HepG2 (cell line): ENCODE results near the gene PLEKHG2. TPM values are rescaled to one million over a fixed set of nuclear protein-coding genes. Genes with fewer than 3 reads are reported as not detected.

Experiments used
- ATAC-seq: fragments of 200-7000 bp; cut with Tn5 transposase; 3 replicates; pipeline ENCODE4 v1.9.1; 2020; ENCODE audit warnings: mild to moderate bottlenecking, moderate library complexity
- BruUV-seq: library from RNA; stranded (reverse); fragments of 400-500 nt; replicated peaks from 2 replicates; lab custom pipeline; 2021; lab: Mats Ljungman, UMichigan
- CTCF ChIA-PET: fragments of 300-600 bp; formaldehyde crosslinking; extraction: SDS; loops from one replicate; lab custom pipeline; 2021; ENCODE audit warnings: low total read pairs, inconsistent platforms, low intra/inter-chr PET ratio; lab: Yijun Ruan, JAX
- POLR2A ChIA-PET: fragments of 350-600 bp; sonication (Branson Sonifier 250); formaldehyde crosslinking; loops from one replicate; lab custom pipeline; 2020; ENCODE audit warnings: antibody characterized with exemption, inconsistent platforms; lab: Yijun Ruan, JAX
- DNase-seq: peaks from one replicate; pipeline ENCODE4 v3.0.0-alpha.2; 2015; ENCODE audit warnings: low spot score
- FAIRE-seq: peaks from 3 replicates; lab custom pipeline; 2011; peaks lifted over from hg19 to GRCh38; lab: Jason Lieb, UNC
- H2AFZ ChIP-seq: one replicate; pipeline ENCODE4 v1.6.1; 2011; ENCODE audit warnings: low read length, inconsistent platforms
- H3K27ac ChIP-seq: fragments of 300-600 bp; 3 replicates; pipeline ENCODE4 v1.8.0; 2011; ENCODE audit warnings: mixed run types, mild to moderate bottlenecking, mixed read lengths, low read length, inconsistent platforms; ENCODE audit not compliant: insufficient read depth; ENCODE audit errors: extremely low read length
- H3K27me3 ChIP-seq, 2 experiments: fragments of 200-600 bp in 1 of 2; 2 replicates in 1 of 2; 3 replicates in 1 of 2; pipeline versions ENCODE4 v1.6.0 to v1.8.0; 2011; ENCODE audit warnings: low read length in 2 of 2, mild to moderate bottlenecking in 2 of 2, moderate library complexity in 2 of 2, inconsistent platforms in 1 of 2; ENCODE audit not compliant: insufficient read depth in 2 of 2, control insufficient read depth in 1 of 2
- H3K36me3 ChIP-seq, 2 experiments: fragments of 200-600 bp in 1 of 2; replicated peaks in 1 of 2; 2 replicates in 1 of 2; 3 replicates in 1 of 2; pipeline versions ENCODE4 v1.5.1 to v1.8.0; 2011; ENCODE audit warnings: low read length in 2 of 2, inconsistent platforms in 1 of 2; ENCODE audit not compliant: insufficient read depth in 2 of 2, control insufficient read depth in 1 of 2
- H3K4me1 ChIP-seq: 2 replicates; pipeline ENCODE4 v1.5.1; 2012; ENCODE audit warnings: low read length, inconsistent platforms; ENCODE audit not compliant: insufficient read depth
- H3K4me2 ChIP-seq: 2 replicates; pipeline ENCODE4 v1.6.0; 2011; ENCODE audit warnings: low read depth, low read length, inconsistent platforms
- H3K4me3 ChIP-seq, 3 experiments: fragments of 200-600 bp in 1 of 3; sonication (generic), shearing (Covaris generic) in 1 of 3; replicated peaks in 1 of 3; 2 replicates each; pipeline ENCODE4 v1.5.1; 2011 to 2016; ENCODE audit warnings: low read length in 3 of 3, inconsistent platforms in 2 of 3, low read depth in 2 of 3, mild to moderate bottlenecking in 2 of 3, control low read depth in 1 of 3, mixed read lengths in 1 of 3; ENCODE audit not compliant: insufficient read depth in 1 of 3
- H3K79me2 ChIP-seq: one replicate; pipeline ENCODE4 v1.6.1; 2011; ENCODE audit warnings: low read length, inconsistent platforms; ENCODE audit not compliant: insufficient read depth
- H3K9ac ChIP-seq: 2 replicates; pipeline ENCODE4 v1.6.0; 2011; ENCODE audit warnings: mild to moderate bottlenecking, low read depth, low read length, inconsistent platforms; ENCODE audit not compliant: insufficient read depth
- H3K9me3 ChIP-seq: 2 replicates; pipeline ENCODE4 v1.5.1; 2012; ENCODE audit warnings: mild to moderate bottlenecking, low read length
- H4K20me1 ChIP-seq: 2 replicates; pipeline ENCODE4 v1.6.0; 2011; ENCODE audit warnings: inconsistent platforms, mild to moderate bottlenecking, low read length, moderate library complexity; ENCODE audit not compliant: insufficient read depth
- ATRX ChIP-seq: sonication (generic); formaldehyde crosslinking; IDR thresholded peaks from 2 replicates; pipeline ENCODE4 v1.4.0; 2020; ENCODE audit warnings: missing genetic modification reagents, borderline replicate concordance
- FOSL1 ChIP-seq: sonication (generic); formaldehyde crosslinking; IDR thresholded peaks from 2 replicates; pipeline ENCODE4 v1.9.0; 2021; ENCODE audit warnings: missing genetic modification reagents, borderline replicate concordance
- FOSL2 ChIP-seq: sonication (generic); formaldehyde crosslinking; IDR thresholded peaks from 2 replicates; pipeline ENCODE4 v1.4.0; 2020; ENCODE audit warnings: missing genetic modification reagents
- GABPB1 ChIP-seq: IDR thresholded peaks from 2 replicates; pipeline ENCODE4 v1.6.1; 2016; ENCODE audit warnings: mild to moderate bottlenecking, missing genetic modification reagents, moderate library complexity, missing compliant biosample characterization
- HNRNPK ChIP-seq: fragments of 200-400 bp; formaldehyde crosslinking; IDR thresholded peaks from 2 replicates; pipeline ENCODE4 v1.6.1; 2018; ENCODE audit warnings: low read length, low read depth, moderate library complexity, mild to moderate bottlenecking; ENCODE audit not compliant: poor library complexity, severe bottlenecking
- KIAA2018 ChIP-seq: sonication (generic); formaldehyde crosslinking; IDR thresholded peaks from 2 replicates; pipeline ENCODE4 v1.5.0; 2020; ENCODE audit warnings: mild to moderate bottlenecking, missing genetic modification reagents, borderline replicate concordance
- NFE2L1 ChIP-seq: sonication (generic); formaldehyde crosslinking; IDR thresholded peaks from 2 replicates; pipeline ENCODE4 v1.4.0; 2020; ENCODE audit warnings: missing genetic modification reagents, mild to moderate bottlenecking, borderline replicate concordance
- NR3C1 ChIP-seq: sonication (generic); formaldehyde crosslinking; IDR thresholded peaks from 2 replicates; pipeline ENCODE4 v1.4.0; 2020; ENCODE audit warnings: missing genetic modification reagents
- SAP130 ChIP-seq: IDR thresholded peaks from 2 replicates; pipeline ENCODE4 v1.6.1; 2016; ENCODE audit warnings: low read depth
- SIX4 ChIP-seq: sonication (generic); formaldehyde crosslinking; IDR thresholded peaks from 2 replicates; pipeline ENCODE4 v1.4.0; 2020; ENCODE audit warnings: missing genetic modification reagents
- SP2 ChIP-seq: sonication (generic); formaldehyde crosslinking; IDR thresholded peaks from 2 replicates; pipeline ENCODE4 v1.5.1; 2020; ENCODE audit warnings: mild to moderate bottlenecking, missing genetic modification reagents
- TCF7 ChIP-seq: sonication (generic); IDR thresholded peaks from 2 replicates; pipeline ENCODE4 v1.6.1; 2016; ENCODE audit warnings: antibody characterized with exemption, low read depth
- ZNF256 ChIP-seq: sonication (generic); formaldehyde crosslinking; conservative IDR thresholded peaks from 2 replicates; pipeline ENCODE4 v1.4.0; 2020; ENCODE audit warnings: missing genetic modification reagents
- ZNF484 ChIP-seq: sonication (generic); formaldehyde crosslinking; IDR thresholded peaks from 2 replicates; pipeline ENCODE4 v1.5.1; 2020; ENCODE audit warnings: mild to moderate bottlenecking, low read depth, missing genetic modification reagents, borderline replicate concordance
- ZNF570 ChIP-seq: sonication (generic); formaldehyde crosslinking; IDR thresholded peaks from 2 replicates; pipeline ENCODE4 v1.4.0; 2020; ENCODE audit warnings: mild to moderate bottlenecking, missing genetic modification reagents, borderline replicate concordance
- ZNF710 ChIP-seq: sonication (generic); formaldehyde crosslinking; IDR thresholded peaks from 2 replicates; pipeline ENCODE4 v1.5.0; 2020; ENCODE audit warnings: mild to moderate bottlenecking, missing genetic modification reagents, borderline replicate concordance
- WGBS: methylation state at CpG from one replicate; pipeline ENCODE4 v1.1.6; 2017; ENCODE audit warnings: low lambda C conversion rate; 5-methylcytosine and 5-hydroxymethylcytosine counted together
- in situ Hi-C: cut with HindIII; loops from 2 replicates; pipeline ENCODE4 v1.10.0; 2017; ENCODE audit warnings: low pct_unique_long_range_greater_than_20kb; ENCODE audit not compliant: extremely low pct_ligation_motif_present
- intact Hi-C: fragments of 100-400 bp; cut with micrococcal nuclease; formaldehyde crosslinking; loops from one replicate; pipeline ENCODE4 v1.10.0; 2022; ENCODE audit not compliant: unreplicated experiment
- polyA plus RNA-seq, 8 experiments: library from polyadenylated mRNA; depleted of rRNA in 3 of 8; stranded (reverse) in 7 of 8; unstranded in 1 of 8; fragments of >200 nt; fragmentation: Illumina TruSeq in 4 of 8; extraction: Trizol in 4 of 8; gene quantifications; 2 replicates each; pipeline versions ENCODE4 v1.2.1 to v1.2.3, GENCODE V29; 2011 to 2016; ENCODE audit warnings: low read depth in 4 of 8, missing spikeins in 1 of 8, mixed read lengths in 1 of 8; ENCODE audit not compliant: insufficient read depth in 1 of 8
- total RNA-seq, 5 experiments: library from RNA; depleted of rRNA; stranded (reverse); fragments of >200 nt; fragmentation: Illumina TruSeq; extraction: Trizol; gene quantifications; 2 replicates each; pipeline ENCODE4 v1.2.3, GENCODE V29; 2016; ENCODE audit warnings: low read depth in 1 of 5

The PLEKHG2 gene
- total and polyA plus RNA-seq, 2 of the 13 experiments (the other 11 are each of a cell fraction or from before 2014, with no cell fraction given): 3.6 to 6.8 TPM

GRCh38 chr19:39411832-39412099 is 703 bp upstream of the PLEKHG2 start:
- Histone ChIP-seq H3K27ac (peak overlapping the region; percentile 81), H3K4me2 (peak overlapping the region; percentile 96), H2AFZ (no peak overlapping the region), H3K4me3 (peak overlapping the region; percentile 38 to 97 (median 70); a peak in 5 of 6 replicates), H3K4me1 (peaks cover 58% of the 10 kb centered on the region), H3K9ac (peak overlapping the region; percentile 83), H3K27me3 (no peaks in the 10 kb centered on the region; a peak in 1 of 5 replicates), H3K36me3 (peaks cover 0 to 6% of the 10 kb centered on the region in 2 experiments; a peak in 1 of 5 replicates), H4K20me1 (peaks cover 20% of the 10 kb centered on the region; the same call in 1 of the 2 replicates), H3K9me3 (no peaks in the 10 kb centered on the region), H3K79me2 (peaks cover 38% of the 10 kb centered on the region)
- in situ Hi-C loops (no loop called here), intact Hi-C loops (loop anchor here (1.0 to 10.0 kb wide), 5 partner anchors 10 to 289 kb away; partner anchors contain the start of genes EID2B and SAMD4B)
- ATAC-seq (peak; percentile 47), FAIRE-seq (no peak), DNase-seq (peak; percentile 90)
- ChIA-PET CTCF (interaction anchor here (0.8 to 5.1 kb wide), 6 partner anchors 11 to 84 kb away, joined by 3 to 127 read pairs (median 4); partner anchors contain the start of genes MED29, PAF1 and SAMD4B), POLR2A (interaction anchor here (0.7 to 2.3 kb wide), 8 partner anchors 11 to 69 kb away, joined by 4 to 123 read pairs (median 29); partner anchors contain the start of genes MED29, PAF1, RPS16 and SAMD4B)
- no TSS peak for BruUV-seq
- 0% methylated on average over 7 of the region's 7 CpGs for WGBS
- TF ChIP-seq GABPB1 (CRISPR knock-in tag) (no peak; the same call in 1 of the 2 replicates), FOSL2 (CRISPR knock-in tag) (no peak), ATRX (no peak), TCF7 (no peak), NFE2L1 (no peak), SAP130 (CRISPR knock-in tag) (peak; percentile 2; the same call in 1 of the 2 replicates), ZNF570 (no peak), KIAA2018 (0 out of 2 replicates have a peak, but pooled peaks have one; percentile 18), SIX4 (CRISPR knock-in tag) (no peak), SP2 (CRISPR knock-in tag) (no peak), ZNF710 (CRISPR knock-in tag) (no peak), ZNF484 (CRISPR knock-in tag) (no peak), NR3C1 (no peak), HNRNPK (no peak), FOSL1 (no peak), ZNF256 (CRISPR knock-in tag) (no peak)
